Caco-2 (cell line): ENCODE results near the gene SLC22A23. TPM values are rescaled to one million over a fixed set of nuclear protein-coding genes. Genes with fewer than 3 reads are reported as not detected.
A peak's percentile ranks its signal among the peaks of the same experiment; 100 is the strongest.

Source experiments
- BruUV-seq: library from RNA; stranded (reverse); fragments of 400-500 nt; replicated peaks from 2 replicates; lab custom pipeline; 2021; lab: Mats Ljungman, UMichigan
- CTCF ChIA-PET: fragments of 300-600 bp; sonication (Branson Sonifier 250); formaldehyde crosslinking; loops from one replicate; lab custom pipeline; 2022; ENCODE audit warnings: antibody characterized with exemption; lab: Charles Lee
- POLR2A ChIA-PET: fragments of 300-600 bp; sonication (Branson Sonifier 250); formaldehyde crosslinking; loops from one replicate; lab custom pipeline; 2022; ENCODE audit warnings: antibody characterized with exemption; lab: Charles Lee
- DNase-seq, 2 experiments: peaks; one replicate each; pipeline versions ENCODE4 v3.0.0 to v3.0.0-alpha.2; 2020 to 2022
- H3K27me3 ChIP-seq: replicated peaks from 2 replicates; pipeline ENCODE4 v1.6.0; 2011; ENCODE audit warnings: low read length; ENCODE audit not compliant: control insufficient read depth, insufficient read depth
- H3K36me3 ChIP-seq: 2 replicates; pipeline ENCODE4 v1.5.1; 2011; ENCODE audit warnings: low read length; ENCODE audit not compliant: control insufficient read depth, insufficient read depth
- H3K4me1 ChIP-seq: fragments of 250-450 bp; sonication (Bioruptor Pico); 2 replicates; pipeline ENCODE4 v1.5.1; 2020; ENCODE audit warnings: mild to moderate bottlenecking
- H3K4me3 ChIP-seq: 2 replicates; pipeline ENCODE4 v1.5.1; 2011; ENCODE audit warnings: low read depth, mild to moderate bottlenecking, control low read depth, low read length
- H3K9me3 ChIP-seq: fragments of 250-450 bp; sonication (Bioruptor Pico); 2 replicates; pipeline ENCODE4 v1.5.1; 2020; ENCODE audit warnings: mild to moderate bottlenecking, moderate library complexity
- H3K27ac Mint-ChIP-seq: one replicate; pipeline ENCODE4 v1.8.0; 2022; ENCODE audit warnings: mixed read lengths; ENCODE audit not compliant: unreplicated experiment
- H3K27me3 Mint-ChIP-seq: one replicate; pipeline ENCODE4 v1.8.0; 2022; ENCODE audit warnings: mixed read lengths; ENCODE audit not compliant: insufficient read depth, unreplicated experiment
- H3K36me3 Mint-ChIP-seq: one replicate; pipeline ENCODE4 v1.8.0; 2022; ENCODE audit warnings: mild to moderate bottlenecking, mixed read lengths; ENCODE audit not compliant: insufficient read depth, unreplicated experiment
- H3K4me1 Mint-ChIP-seq: one replicate; pipeline ENCODE4 v1.8.0; 2022; ENCODE audit warnings: low read depth, mixed read lengths; ENCODE audit not compliant: unreplicated experiment
- H3K4me3 Mint-ChIP-seq: one replicate; pipeline ENCODE4 v1.8.0; 2022; ENCODE audit warnings: mild to moderate bottlenecking, moderate library complexity, mixed read lengths; ENCODE audit not compliant: unreplicated experiment
- H3K9me3 Mint-ChIP-seq: one replicate; pipeline ENCODE4 v1.8.0; 2022; ENCODE audit warnings: mixed read lengths; ENCODE audit not compliant: unreplicated experiment
- intact Hi-C: fragments of 100-400 bp; cut with micrococcal nuclease; formaldehyde crosslinking; loops from one replicate; pipeline ENCODE4 v1.10.0; 2022; ENCODE audit not compliant: unreplicated experiment
- total RNA-seq: library from RNA; stranded (reverse); gene quantifications from 2 replicates; pipeline ENCODE4 v1.2.3, GENCODE V29; 2022
- TF ChIP-seq, protein P1 (sequence below), 2 experiments: fragments of 200-600 bp in 1 of 2; IDR thresholded peaks; 1 replicate in 1 of 2; 2 replicates in 1 of 2; pipeline versions ENCODE4 v1.5.1 to v1.8.0; 2011 to 2022; ENCODE audit warnings: antibody characterized with exemption in 1 of 2, control low read depth in 1 of 2, inconsistent platforms in 1 of 2, low read depth in 1 of 2, low read length in 1 of 2, mild to moderate bottlenecking in 1 of 2, moderate library complexity in 1 of 2; ENCODE audit not compliant: insufficient read depth in 1 of 2, severe bottlenecking in 1 of 2, unreplicated experiment in 1 of 2

The SLC22A23 gene
- total RNA-seq, 1 experiment from 2014 or later: 45.5 TPM

DNA sequence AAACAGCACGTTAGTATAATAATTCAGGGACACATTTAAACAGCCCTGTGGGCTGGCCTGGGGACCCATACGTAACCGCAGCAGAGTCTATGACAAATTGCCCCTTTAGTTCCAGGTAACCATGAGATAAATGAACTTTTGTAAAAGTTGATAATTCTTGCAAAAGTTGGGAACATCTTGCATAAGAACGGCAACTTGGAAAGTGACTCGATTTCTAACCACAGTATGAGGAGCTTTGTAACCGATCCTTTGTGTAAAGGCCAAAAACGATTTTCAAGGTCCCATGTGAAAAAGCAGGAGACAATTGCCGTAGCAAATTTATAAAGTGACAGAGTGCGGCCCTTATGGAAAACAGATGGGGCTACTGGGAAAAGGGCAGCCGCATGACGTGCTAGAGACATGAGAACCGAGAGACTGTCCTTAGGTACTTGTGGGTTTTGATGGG, 116.5 kb downstream of the SLC22A23 start:
- Histone ChIP-seq H3K4me3 (no peak overlapping the region), H3K36me3 (no peaks in the 10 kb centered on the region), H3K4me1 (peaks cover 19% of the 10 kb centered on the region), H3K27me3 (no peaks in the 10 kb centered on the region), H3K9me3 (no peaks in the 10 kb centered on the region)
- no peaks in the 10 kb centered on the region for H3K9me3 Mint-ChIP-seq
- no peaks in the 10 kb centered on the region for H3K27me3 Mint-ChIP-seq
- peaks cover 21% of the 10 kb centered on the region for H3K4me1 Mint-ChIP-seq
- peaks cover 6% of the 10 kb centered on the region for H3K36me3 Mint-ChIP-seq
- ChIA-PET POLR2A (no interaction called here), CTCF (interaction anchor here (0.6 kb wide), 1 partner anchor 282 kb away, joined by 3 read pairs; no protein-coding TSS in a partner anchor)
- no peak overlapping the region for H3K27ac Mint-ChIP-seq
- intact Hi-C loops: no loop called here
- no peak for DNase-seq
- TF ChIP-seq, protein P1, sequence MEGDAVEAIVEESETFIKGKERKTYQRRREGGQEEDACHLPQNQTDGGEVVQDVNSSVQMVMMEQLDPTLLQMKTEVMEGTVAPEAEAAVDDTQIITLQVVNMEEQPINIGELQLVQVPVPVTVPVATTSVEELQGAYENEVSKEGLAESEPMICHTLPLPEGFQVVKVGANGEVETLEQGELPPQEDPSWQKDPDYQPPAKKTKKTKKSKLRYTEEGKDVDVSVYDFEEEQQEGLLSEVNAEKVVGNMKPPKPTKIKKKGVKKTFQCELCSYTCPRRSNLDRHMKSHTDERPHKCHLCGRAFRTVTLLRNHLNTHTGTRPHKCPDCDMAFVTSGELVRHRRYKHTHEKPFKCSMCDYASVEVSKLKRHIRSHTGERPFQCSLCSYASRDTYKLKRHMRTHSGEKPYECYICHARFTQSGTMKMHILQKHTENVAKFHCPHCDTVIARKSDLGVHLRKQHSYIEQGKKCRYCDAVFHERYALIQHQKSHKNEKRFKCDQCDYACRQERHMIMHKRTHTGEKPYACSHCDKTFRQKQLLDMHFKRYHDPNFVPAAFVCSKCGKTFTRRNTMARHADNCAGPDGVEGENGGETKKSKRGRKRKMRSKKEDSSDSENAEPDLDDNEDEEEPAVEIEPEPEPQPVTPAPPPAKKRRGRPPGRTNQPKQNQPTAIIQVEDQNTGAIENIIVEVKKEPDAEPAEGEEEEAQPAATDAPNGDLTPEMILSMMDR (IDR thresholded peaks at IDR 0.05; ENCODE audit: insufficient read depth in 1 of 2, low read depth in 1 of 2, low read length in 1 of 2, severe bottlenecking in 1 of 2, unreplicated experiment in 1 of 2): no peak
- BruUV-seq: no TSS peak
- H3K4me3 Mint-ChIP-seq: no peak overlapping the region

DNA sequence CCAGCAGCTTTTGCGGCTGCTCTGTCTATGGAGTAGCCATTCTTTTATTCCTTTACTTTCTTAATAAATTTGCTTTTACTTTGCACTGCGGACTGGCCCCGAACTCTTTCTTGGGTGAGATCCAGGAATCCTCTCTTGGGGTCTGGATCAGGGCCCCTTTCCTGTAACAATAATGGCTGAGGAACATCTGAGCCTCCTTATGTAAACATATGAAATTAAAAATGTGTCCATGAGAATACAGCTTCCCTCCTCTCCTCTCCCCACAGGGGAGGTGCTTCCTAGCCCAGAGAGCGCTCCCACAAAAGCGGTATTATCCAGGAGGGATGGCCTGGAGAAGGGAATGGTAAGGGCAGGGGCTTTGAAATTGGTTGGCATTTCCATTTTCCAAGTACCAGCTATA, 117.0 kb downstream of the SLC22A23 start:
- peaks cover 21% of the 10 kb centered on the region for H3K4me1 Mint-ChIP-seq
- no peak overlapping the region for H3K4me3 Mint-ChIP-seq
- POLR2A ChIA-PET: no interaction called here
- BruUV-seq: no TSS peak
- Histone ChIP-seq H3K27me3 (no peaks in the 10 kb centered on the region), H3K4me1 (peaks cover 19% of the 10 kb centered on the region), H3K36me3 (no peaks in the 10 kb centered on the region), H3K4me3 (no peak overlapping the region), H3K9me3 (no peaks in the 10 kb centered on the region)
- H3K36me3 Mint-ChIP-seq: peaks cover 6% of the 10 kb centered on the region
- intact Hi-C loops: no loop called here
- H3K27me3 Mint-ChIP-seq: no peaks in the 10 kb centered on the region
- DNase-seq: no peak
- TF ChIP-seq, protein P1 (IDR thresholded peaks at IDR 0.05; ENCODE audit: insufficient read depth in 1 of 2, low read depth in 1 of 2, low read length in 1 of 2, severe bottlenecking in 1 of 2, unreplicated experiment in 1 of 2): no peak
- CTCF ChIA-PET: no interaction called here
- H3K27ac Mint-ChIP-seq: peak overlapping the region; percentile 76
- no peaks in the 10 kb centered on the region for H3K9me3 Mint-ChIP-seq

DNA sequence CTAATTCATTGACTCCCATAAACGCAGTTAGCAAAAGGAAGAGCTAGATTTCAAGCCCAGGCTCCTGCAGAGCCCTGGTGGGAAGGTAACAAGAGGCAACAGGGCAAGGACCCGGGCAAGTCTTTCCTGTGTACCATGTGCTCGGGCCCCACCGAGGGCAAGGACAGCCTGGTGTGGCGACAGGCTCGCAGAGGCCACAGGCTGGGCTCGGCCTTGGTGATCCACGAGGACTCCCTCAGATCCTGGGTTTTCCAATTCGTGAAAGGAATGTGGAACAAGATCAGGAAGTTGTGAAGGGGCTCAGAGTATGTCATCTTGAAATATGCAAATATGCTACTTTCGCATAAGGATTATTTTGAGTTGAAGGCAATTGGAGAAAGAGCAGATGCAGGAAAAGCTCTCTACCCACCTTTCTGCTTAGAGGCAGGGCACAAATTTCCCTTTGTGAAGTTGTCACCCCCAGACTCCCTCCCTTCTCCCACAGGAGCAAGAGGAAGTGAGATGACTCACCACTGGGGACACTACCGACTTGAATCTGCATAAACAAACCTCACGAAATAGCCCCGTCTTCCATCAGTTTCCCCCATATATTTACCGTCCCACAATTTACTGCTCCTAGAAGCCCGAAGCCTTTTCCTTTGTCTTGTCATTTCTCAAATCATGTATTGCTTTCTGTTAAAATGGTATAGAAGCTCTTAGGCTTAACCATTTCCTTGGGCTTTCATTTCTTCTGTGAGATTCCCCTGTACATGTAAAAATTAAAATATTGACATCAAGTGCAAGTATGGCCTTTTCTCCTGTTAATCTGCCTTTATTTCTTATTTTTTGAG, 119.1 kb downstream of the SLC22A23 start:
- H3K4me3 Mint-ChIP-seq: no peak overlapping the region
- no peaks in the 10 kb centered on the region for H3K9me3 Mint-ChIP-seq
- no peak overlapping the region for H3K4me3 ChIP-seq
- intact Hi-C loops: no loop called here
- H3K4me1 Mint-ChIP-seq: peaks cover 21% of the 10 kb centered on the region
- peaks cover 19% of the 10 kb centered on the region for H3K4me1 ChIP-seq
- DNase-seq: no peak
- TF ChIP-seq, protein P1 (IDR thresholded peaks at IDR 0.05; ENCODE audit: insufficient read depth in 1 of 2, low read depth in 1 of 2, low read length in 1 of 2, severe bottlenecking in 1 of 2, unreplicated experiment in 1 of 2): no peak
- ChIA-PET POLR2A (no interaction called here), CTCF (no interaction called here)
- H3K27me3 ChIP-seq: no peaks in the 10 kb centered on the region
- peak overlapping the region; percentile 37 for H3K27ac Mint-ChIP-seq
- no TSS peak for BruUV-seq
- peaks cover 6% of the 10 kb centered on the region for H3K36me3 Mint-ChIP-seq
- no peaks in the 10 kb centered on the region for H3K27me3 Mint-ChIP-seq
- no peaks in the 10 kb centered on the region for H3K9me3 ChIP-seq
- H3K36me3 ChIP-seq: no peaks in the 10 kb centered on the region
